Lower leg skin (tissue), 3 donors: ENCODE data around the gene GALNT7.

Experiments
- POLR2A ChIP-seq, 2 donors: fragments of 450-650 bp; IDR thresholded peaks; one replicate each; pipeline ENCODE4 v1.6.1; 2016 to 2017; ENCODE audit warnings: antibody characterized with exemption in 2 of 2, mild to moderate bottlenecking in 1 of 2, moderate library complexity in 1 of 2
- TF ChIP-seq, protein P1 (sequence below), 3 donors: fragments of 450-650 bp; IDR thresholded peaks; one replicate each; pipeline ENCODE4 v1.5.1; 2016; ENCODE audit warnings: antibody characterized with exemption in 3 of 3, mild to moderate bottlenecking in 3 of 3, moderate library complexity in 2 of 3

DNA sequence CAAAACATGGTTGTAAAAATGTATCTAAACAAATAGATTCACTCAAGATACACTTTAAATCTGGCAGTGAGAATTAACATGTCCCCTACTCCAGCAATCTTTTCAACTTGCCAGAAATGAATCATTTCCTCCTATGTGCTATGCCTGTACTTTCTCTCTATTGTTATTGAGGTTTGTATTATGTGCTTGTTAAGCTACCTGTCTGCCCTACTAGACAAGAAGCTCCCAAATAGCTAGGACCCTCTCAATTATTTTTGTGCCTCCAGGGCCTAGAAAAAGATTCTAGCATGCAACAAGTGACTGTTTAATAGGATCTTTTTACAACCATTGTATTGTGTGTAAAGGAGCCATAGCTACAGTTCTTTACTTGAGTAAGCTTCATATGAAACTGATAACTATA, 198.7 kb downstream of the GALNT7 start:
- TF ChIP-seq POLR2A (IDR thresholded peaks at IDR 0.05), result no peak
- TF ChIP-seq, protein P1, sequence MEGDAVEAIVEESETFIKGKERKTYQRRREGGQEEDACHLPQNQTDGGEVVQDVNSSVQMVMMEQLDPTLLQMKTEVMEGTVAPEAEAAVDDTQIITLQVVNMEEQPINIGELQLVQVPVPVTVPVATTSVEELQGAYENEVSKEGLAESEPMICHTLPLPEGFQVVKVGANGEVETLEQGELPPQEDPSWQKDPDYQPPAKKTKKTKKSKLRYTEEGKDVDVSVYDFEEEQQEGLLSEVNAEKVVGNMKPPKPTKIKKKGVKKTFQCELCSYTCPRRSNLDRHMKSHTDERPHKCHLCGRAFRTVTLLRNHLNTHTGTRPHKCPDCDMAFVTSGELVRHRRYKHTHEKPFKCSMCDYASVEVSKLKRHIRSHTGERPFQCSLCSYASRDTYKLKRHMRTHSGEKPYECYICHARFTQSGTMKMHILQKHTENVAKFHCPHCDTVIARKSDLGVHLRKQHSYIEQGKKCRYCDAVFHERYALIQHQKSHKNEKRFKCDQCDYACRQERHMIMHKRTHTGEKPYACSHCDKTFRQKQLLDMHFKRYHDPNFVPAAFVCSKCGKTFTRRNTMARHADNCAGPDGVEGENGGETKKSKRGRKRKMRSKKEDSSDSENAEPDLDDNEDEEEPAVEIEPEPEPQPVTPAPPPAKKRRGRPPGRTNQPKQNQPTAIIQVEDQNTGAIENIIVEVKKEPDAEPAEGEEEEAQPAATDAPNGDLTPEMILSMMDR (IDR thresholded peaks at IDR 0.05), result no peak
